ENCODE data around the gene JHY.

- no peak for TF ChIP-seq CTCF (IDR thresholded peaks at IDR 0.05)
- TF ChIP-seq POLR2AphosphoS5 (IDR thresholded peaks at IDR 0.05), result no peak
Observed at GRCh38 chr11:122898799-122899198, 16.2 kb downstream of the JHY start.

Data from breast epithelium (tissue), 3 donors.